Natural killer cell treated with Interleukin-12 subunit alpha and Interleukin-12 subunit beta and Interleukin-15 and Interleukin-18, amount 100 ng/mL, for 72 hours (primary cell): ENCODE results near the gene NOB1. TPM values are rescaled to one million over a fixed set of nuclear protein-coding genes. Genes with fewer than 3 reads are reported as not detected.
"Not testable (repeated sequence)": the region's sequence is repeated elsewhere in the genome, so short reads cannot be mapped to it uniquely, and the experiment has no call there.

ENCODE experiments used
- ATAC-seq, 2 donors: fragments of 150-1000 bp; cut with Tn5 transposase in 1 of 2; sonication (Bioruptor Pico), chemical (Tn5 transposase) in 1 of 2; 2 replicates each; pipeline ENCODE4 v1.10.0; 2021
- DNase-seq: peaks from one replicate; pipeline ENCODE4 v3.0.0; 2022; ENCODE audit warnings: low spot score
- H3K27ac Mint-ChIP-seq, 2 donors: 1 replicate in 1 of 2; 2 replicates in 1 of 2; pipeline ENCODE4 v1.8.0; 2022; ENCODE audit warnings: mixed read lengths in 2 of 2, mild to moderate bottlenecking in 1 of 2, moderate library complexity in 1 of 2
- H3K27me3 Mint-ChIP-seq, 2 donors: 1 replicate in 1 of 2; 2 replicates in 1 of 2; pipeline ENCODE4 v1.8.0; 2022; ENCODE audit warnings: mixed read lengths in 2 of 2
- H3K36me3 Mint-ChIP-seq: one replicate; pipeline ENCODE4 v1.8.0; 2022; ENCODE audit warnings: mixed read lengths
- H3K4me1 Mint-ChIP-seq, 2 donors: 1 replicate in 1 of 2; 2 replicates in 1 of 2; pipeline ENCODE4 v1.8.0; 2022; ENCODE audit warnings: low read depth in 2 of 2, mixed read lengths in 2 of 2, mild to moderate bottlenecking in 1 of 2
- H3K4me3 Mint-ChIP-seq: one replicate; pipeline ENCODE4 v1.8.0; 2022; ENCODE audit warnings: mixed read lengths
- H3K9me3 Mint-ChIP-seq: 2 replicates; pipeline ENCODE4 v1.8.0; 2022; ENCODE audit warnings: mixed read lengths
- total RNA-seq, 2 donors: library from RNA; stranded (reverse); gene quantifications; one replicate each; pipeline ENCODE4 v1.2.3, GENCODE V29; 2022

NOB1 gene
- total RNA-seq, 2 donors from 2014 or later, result 61.6 to 119 TPM

- H3K36me3 Mint-ChIP-seq, result peaks cover 9% of the 10 kb centered on the region
- peak overlapping the region; percentile 29 to 50 for H3K27ac Mint-ChIP-seq
- no peaks in the 10 kb centered on the region for H3K27me3 Mint-ChIP-seq
- DNase-seq (no peak), ATAC-seq (no peak)
- H3K4me1 Mint-ChIP-seq, result peaks cover 39 to 43% of the 10 kb centered on the region in 2 donors
- peaks cover 5% of the 10 kb centered on the region for H3K9me3 Mint-ChIP-seq
- H3K4me3 Mint-ChIP-seq, result no peak overlapping the region
Observed at GRCh38 chr16:69773260-69773947, 18.7 kb upstream of the NOB1 start.

GRCh38 chr16:69771651-69771967 is 16.9 kb upstream of the NOB1 start:
- no peak for DNase-seq
- no peak overlapping the region for H3K4me3 Mint-ChIP-seq
- H3K36me3 Mint-ChIP-seq, result peaks cover 9% of the 10 kb centered on the region
- peaks cover 5% of the 10 kb centered on the region for H3K9me3 Mint-ChIP-seq
- ATAC-seq, result no peak
- no peak overlapping the region for H3K27ac Mint-ChIP-seq
- H3K4me1 Mint-ChIP-seq, result peaks cover 48 to 54% of the 10 kb centered on the region in 2 donors
- no peaks in the 10 kb centered on the region for H3K27me3 Mint-ChIP-seq

- ATAC-seq, result no peak
- no peak overlapping the region for H3K27ac Mint-ChIP-seq
- no peaks in the 10 kb centered on the region for H3K36me3 Mint-ChIP-seq
- H3K4me1 Mint-ChIP-seq, result peaks cover 40 to 46% of the 10 kb centered on the region in 2 donors
- H3K9me3 Mint-ChIP-seq, result no peaks in the 10 kb centered on the region
- H3K4me3 Mint-ChIP-seq, result no peak overlapping the region
- no peak for DNase-seq
- no peaks in the 10 kb centered on the region for H3K27me3 Mint-ChIP-seq
Observed at GRCh38 chr16:69769404-69769803, 14.7 kb upstream of the NOB1 start.

GRCh38 chr16:69768666-69769065 is 13.9 kb upstream of the NOB1 start:
- Mint-ChIP-seq H3K27ac (no peak overlapping the region), H3K4me1 (peaks cover 37 to 40% of the 10 kb centered on the region in 2 donors), H3K36me3 (no peaks in the 10 kb centered on the region)

GRCh38 chr16:69767459-69768229 is 12.9 kb upstream of the NOB1 start:
- Mint-ChIP-seq H3K9me3 (no peaks in the 10 kb centered on the region), H3K36me3 (no peaks in the 10 kb centered on the region), H3K27ac (peak overlapping the region in 1 of 2 donors; percentile 56), H3K4me3 (no peak overlapping the region), H3K27me3 (no peaks in the 10 kb centered on the region), H3K4me1 (peaks cover 34 to 38% of the 10 kb centered on the region in 2 donors)
- no peak for DNase-seq
- no peak for ATAC-seq

More at GRCh38 chr16:69768666-69769065, 13.9 kb upstream of the NOB1 start:
- no peak for ATAC-seq
- Mint-ChIP-seq H3K27me3 (no peaks in the 10 kb centered on the region), H3K9me3 (no peaks in the 10 kb centered on the region), H3K4me3 (no peak overlapping the region)
- no peak for DNase-seq

GRCh38 chr16:69763599-69763942 is 8.8 kb upstream of the NOB1 start:
- no peaks in the 10 kb centered on the region for H3K36me3 Mint-ChIP-seq
- ATAC-seq, result no peak
- no peaks in the 10 kb centered on the region for H3K9me3 Mint-ChIP-seq
- H3K4me1 Mint-ChIP-seq, result peaks cover 29 to 33% of the 10 kb centered on the region in 2 donors
- no peak for DNase-seq
- peak overlapping the region; percentile 84 for H3K4me3 Mint-ChIP-seq
- H3K27me3 Mint-ChIP-seq, result no peaks in the 10 kb centered on the region
- peak overlapping the region; percentile 91 to 96 for H3K27ac Mint-ChIP-seq

- Mint-ChIP-seq H3K27ac (peak overlapping the region; percentile 91 to 96), H3K27me3 (no peaks in the 10 kb centered on the region), H3K4me3 (peak overlapping the region; percentile 84), H3K36me3 (no peaks in the 10 kb centered on the region), H3K9me3 (no peaks in the 10 kb centered on the region), H3K4me1 (peaks cover 28 to 31% of the 10 kb centered on the region in 2 donors)
- DNase-seq, result no peak
- peak in 1 of 2 donors; percentile 24 for ATAC-seq
Observed at GRCh38 chr16:69762814-69763598, 8.3 kb upstream of the NOB1 start.

- Mint-ChIP-seq H3K36me3 (no peaks in the 10 kb centered on the region), H3K4me3 (peak within 1 kb of the TSS; percentile 84), H3K27me3 (no peaks in the 10 kb centered on the region), H3K27ac (peak within 1 kb of the TSS; percentile 91 to 96), H3K9me3 (no peaks in the 10 kb centered on the region), H3K4me1 (peaks cover 21 to 25% of the 10 kb centered on the region in 2 donors)
- peak; percentile 79 for DNase-seq
- ATAC-seq, result peak; percentile 92 to 93
Observed at GRCh38 chr16:69761983-69762813, 7.5 kb upstream of the NOB1 start, which contains the start of gene WWP2. Gene WWP2 (plus strand): TSS chr16:69762332. CDS start chr16:69787011, 24,679 bp downstream.

- H3K27ac Mint-ChIP-seq, DNase-seq: not testable (repeated sequence)
Observed at GRCh38 chr16:69757375-69757774, 2.6 kb upstream of the NOB1 start.

GRCh38 chr16:69756705-69757104 is 2.0 kb upstream of the NOB1 start:
- no peak overlapping the region for H3K4me3 Mint-ChIP-seq
- DNase-seq (no peak), ATAC-seq (no peak)
- H3K27me3 Mint-ChIP-seq, result peaks cover 0 to 2% of the 10 kb centered on the region in 2 donors
- H3K9me3 Mint-ChIP-seq, result no peaks in the 10 kb centered on the region
- no peaks in the 10 kb centered on the region for H3K36me3 Mint-ChIP-seq
- peaks cover 14 to 30% of the 10 kb centered on the region in 2 donors for H3K4me1 Mint-ChIP-seq
- peak overlapping the region in 1 of 2 donors; percentile 50 for H3K27ac Mint-ChIP-seq

More at GRCh38 chr16:69757375-69757774, 2.6 kb upstream of the NOB1 start:
- not testable (repeated sequence) for H3K36me3 Mint-ChIP-seq, ATAC-seq, H3K9me3 Mint-ChIP-seq, H3K27me3 Mint-ChIP-seq, H3K4me3 Mint-ChIP-seq
- peaks cover 15 to 30% of the 10 kb centered on the region in 2 donors for H3K4me1 Mint-ChIP-seq

- peak overlapping the region; percentile 98 to 99 for H3K27ac Mint-ChIP-seq
- H3K27me3 Mint-ChIP-seq, result peaks cover 0 to 2% of the 10 kb centered on the region in 2 donors
- H3K4me3 Mint-ChIP-seq, result peak overlapping the region; percentile 100
- peaks cover 5% of the 10 kb centered on the region for H3K36me3 Mint-ChIP-seq
- ATAC-seq, result no peak
- no peak for DNase-seq
- H3K9me3 Mint-ChIP-seq, result no peaks in the 10 kb centered on the region
- H3K4me1 Mint-ChIP-seq, result peaks cover 14 to 30% of the 10 kb centered on the region in 2 donors
Observed at GRCh38 chr16:69754143-69754468, 620 bp downstream of the NOB1 start.

GRCh38 chr16:69748694-69749345 is 5.9 kb downstream of the NOB1 start:
- Mint-ChIP-seq H3K4me3 (no peak overlapping the region), H3K9me3 (no peaks in the 10 kb centered on the region), H3K27ac (no peak overlapping the region), H3K27me3 (no peaks in the 10 kb centered on the region), H3K36me3 (peaks cover 21% of the 10 kb centered on the region), H3K4me1 (peaks cover 16% of the 10 kb centered on the region in 2 donors)
- ATAC-seq, result no peak
- no peak for DNase-seq

- Mint-ChIP-seq H3K36me3 (peaks cover 31% of the 10 kb centered on the region), H3K9me3 (no peaks in the 10 kb centered on the region), H3K27me3 (no peaks in the 10 kb centered on the region), H3K4me1 (peaks cover 2 to 8% of the 10 kb centered on the region in 2 donors), H3K27ac (no peak overlapping the region), H3K4me3 (no peak overlapping the region)
- DNase-seq, result no peak
- no peak for ATAC-seq
Observed at GRCh38 chr16:69747115-69747514, 7.6 kb downstream of the NOB1 start.
